Osteoblast (primary cell): ENCODE results near the gene ADAMTSL2. TPM values are rescaled to one million over a fixed set of nuclear protein-coding genes. Genes with fewer than 3 reads are reported as not detected.

ENCODE experiments used
- DNase-seq: peaks from one replicate; pipeline ENCODE4 v3.0.0; 2011; ENCODE audit warnings: low spot score, mixed read lengths; ENCODE audit not compliant: insufficient read length; ENCODE audit errors: missing footprints
- H2AFZ ChIP-seq: 2 replicates; pipeline ENCODE4 v1.6.0; 2011; ENCODE audit warnings: mild to moderate bottlenecking, low read length
- H3K27ac ChIP-seq: 2 replicates; pipeline ENCODE4 v1.5.1; 2011; ENCODE audit warnings: mild to moderate bottlenecking, low read depth, low read length, moderate library complexity
- H3K27me3 ChIP-seq: 2 replicates; pipeline ENCODE4 v1.6.0; 2012; ENCODE audit warnings: mild to moderate bottlenecking, control low read depth, inconsistent platforms, low read length, moderate library complexity; ENCODE audit not compliant: insufficient read depth
- H3K36me3 ChIP-seq: 2 replicates; pipeline ENCODE4 v1.5.1; 2011; ENCODE audit warnings: mild to moderate bottlenecking, low read length, control low read depth, moderate library complexity; ENCODE audit not compliant: insufficient read depth
- H3K4me1 ChIP-seq: 2 replicates; pipeline ENCODE4 v1.5.1; 2011; ENCODE audit warnings: mild to moderate bottlenecking, low read length, control low read depth, moderate library complexity; ENCODE audit not compliant: insufficient read depth
- H3K4me2 ChIP-seq: 2 replicates; pipeline ENCODE4 v1.6.0; 2011; ENCODE audit warnings: mild to moderate bottlenecking, low read length; ENCODE audit not compliant: insufficient read depth
- H3K4me3 ChIP-seq: fragments of 200-600 bp; sonication (generic); 3 replicates; pipeline ENCODE4 v1.5.1; 2012; ENCODE audit warnings: mild to moderate bottlenecking, low read length, inconsistent platforms; ENCODE audit not compliant: insufficient read depth
- H3K79me2 ChIP-seq: 2 replicates; pipeline ENCODE4 v1.6.0; 2012; ENCODE audit warnings: mild to moderate bottlenecking, low read length, control low read depth, inconsistent platforms; ENCODE audit not compliant: insufficient read depth
- H3K9me3 ChIP-seq: 2 replicates; pipeline ENCODE4 v1.5.1; 2011; ENCODE audit warnings: low read depth, low read length, control low read depth
- H4K20me1 ChIP-seq: 2 replicates; pipeline ENCODE4 v1.6.0; 2012; ENCODE audit warnings: mild to moderate bottlenecking, low read length, control low read depth; ENCODE audit not compliant: insufficient read depth
- CTCF ChIP-seq: IDR thresholded peaks from 2 replicates; pipeline ENCODE4 v1.5.1; 2011; ENCODE audit warnings: mild to moderate bottlenecking, low read depth, low read length, moderate library complexity; ENCODE audit errors: extremely low read depth
- total RNA-seq: library from RNA; depleted of rRNA; stranded (reverse); fragments of >200 nt; gene quantifications from 2 replicates; pipeline ENCODE4 v1.2.3, GENCODE V29; 2012

Gene ADAMTSL2
- total RNA-seq, 1 donor: under 0.01 TPM

- H3K36me3 ChIP-seq: no peaks in the 10 kb centered on the region
- peaks cover 31% of the 10 kb centered on the region for H3K27me3 ChIP-seq
- no peaks in the 10 kb centered on the region for H3K4me1 ChIP-seq
- TF ChIP-seq CTCF: peak; percentile 34
- H3K4me3 ChIP-seq: no peak overlapping the region
- H3K9me3 ChIP-seq: no peaks in the 10 kb centered on the region
- no peak overlapping the region for H2AFZ ChIP-seq
- no peak for DNase-seq
- no peak overlapping the region for H3K4me2 ChIP-seq
- no peaks in the 10 kb centered on the region for H3K79me2 ChIP-seq
- no peaks in the 10 kb centered on the region for H4K20me1 ChIP-seq
- no peak overlapping the region for H3K27ac ChIP-seq
Observed at GRCh38 chr9:133589454-133590227, 55.1 kb downstream of the ADAMTSL2 start.

DNA sequence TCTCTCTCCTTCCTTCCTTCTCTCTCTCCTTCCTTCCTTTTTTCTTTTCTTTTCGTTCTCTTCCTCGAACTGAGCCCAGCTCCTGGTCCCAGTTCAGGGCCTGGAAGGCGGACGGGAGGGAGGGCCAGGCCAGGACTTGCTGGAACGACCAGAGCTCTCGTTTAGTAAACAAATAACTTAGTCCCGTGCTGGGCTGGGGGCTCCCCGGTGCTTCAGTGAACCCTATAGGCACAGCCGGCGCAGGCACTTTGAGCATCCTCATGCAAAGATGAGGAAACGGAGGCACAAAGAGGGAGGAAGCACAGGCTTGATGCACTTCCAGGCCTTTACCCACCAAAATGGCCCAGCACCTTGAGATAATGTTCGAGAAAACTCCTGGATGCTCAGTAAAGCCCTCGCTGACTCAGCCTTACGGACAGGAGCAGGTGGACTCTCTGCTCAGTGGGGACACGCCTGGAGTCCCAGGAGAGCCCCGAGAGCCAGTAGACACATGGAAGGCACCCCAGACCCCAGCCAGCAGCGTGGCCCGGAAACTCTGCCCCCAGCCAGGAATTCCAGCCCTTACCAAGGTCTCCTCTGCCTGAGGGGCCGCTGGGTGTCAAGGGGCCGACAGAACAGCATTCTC, 55.8 kb downstream of the ADAMTSL2 start:
- no peaks in the 10 kb centered on the region for H3K79me2 ChIP-seq
- H4K20me1 ChIP-seq: no peaks in the 10 kb centered on the region
- no peak overlapping the region for H3K27ac ChIP-seq
- H3K36me3 ChIP-seq: no peaks in the 10 kb centered on the region
- peaks cover 24% of the 10 kb centered on the region for H3K27me3 ChIP-seq
- no peak overlapping the region for H2AFZ ChIP-seq
- H3K4me3 ChIP-seq: no peak overlapping the region
- no peaks in the 10 kb centered on the region for H3K9me3 ChIP-seq
- DNase-seq: no peak
- H3K4me2 ChIP-seq: no peak overlapping the region
- no peaks in the 10 kb centered on the region for H3K4me1 ChIP-seq
- TF ChIP-seq CTCF: no peak

- Histone ChIP-seq H3K4me2 (no peak overlapping the region), H3K36me3 (no peaks in the 10 kb centered on the region), H3K27ac (no peak overlapping the region), H3K9me3 (no peaks in the 10 kb centered on the region), H3K79me2 (no peaks in the 10 kb centered on the region), H4K20me1 (no peaks in the 10 kb centered on the region), H2AFZ (no peak overlapping the region), H3K4me1 (no peaks in the 10 kb centered on the region), H3K27me3 (peaks cover 15% of the 10 kb centered on the region), H3K4me3 (no peak overlapping the region)
- DNase-seq: no peak
- no peak for TF ChIP-seq CTCF
Observed at GRCh38 chr9:133591116-133591910, 56.8 kb downstream of the ADAMTSL2 start.

GRCh38 chr9:133591985-133592384, 57.5 kb downstream of the ADAMTSL2 start:
- Histone ChIP-seq H3K4me2 (no peak overlapping the region), H4K20me1 (no peaks in the 10 kb centered on the region), H3K27ac (no peak overlapping the region), H3K4me3 (no peak overlapping the region), H3K36me3 (no peaks in the 10 kb centered on the region), H3K27me3 (peaks cover 9% of the 10 kb centered on the region), H3K9me3 (no peaks in the 10 kb centered on the region), H2AFZ (no peak overlapping the region), H3K79me2 (no peaks in the 10 kb centered on the region), H3K4me1 (no peaks in the 10 kb centered on the region)
- no peak for DNase-seq
- TF ChIP-seq CTCF: no peak
